Measurements from ENCODE around the gene FRAS1.

- TF ChIP-seq CTCF (conservative IDR thresholded peaks at IDR 0.05; ENCODE audit: low read depth, low read length) (no peak), EZH2 (IDR thresholded peaks at IDR 0.05; ENCODE audit: low read length, unreplicated experiment) (no peak), EZH2phosphoT487 (IDR thresholded peaks at IDR 0.05; ENCODE audit: borderline replicate concordance, low read length) (no peak)
Measured at GRCh38 chr4:78386679-78387078, 329.6 kb downstream of the FRAS1 start.

Data from PC-3 (cell line).